Measurements from ENCODE around the gene SLC35E2B. TPM values are rescaled to one million over a fixed set of nuclear protein-coding genes. Genes with fewer than 3 reads are reported as not detected.

The SLC35E2B gene
- total and polyA plus RNA-seq, 2 of the 13 experiments (the other 11 are each of a cell fraction or from before 2014, with no cell fraction given): 14.1 to 19.7 TPM

- BruUV-seq (replicated peaks): no TSS peak
- peaks cover 1 to 14% of the 10 kb centered on the region in 2 experiments; a peak in 2 of 5 replicates for H3K36me3 ChIP-seq (replicated peaks in 1 of 2; ENCODE audit: control insufficient read depth in 1 of 2, insufficient read depth in 2 of 2, low read length in 2 of 2)
- H3K4me2 ChIP-seq (ENCODE audit: low read depth, low read length): peak overlapping the region; percentile 91
- peak overlapping the region; percentile 100 for H3K9ac ChIP-seq (ENCODE audit: insufficient read depth, low read depth, low read length)
- POLR2A ChIA-PET: no interaction called here
- no peak overlapping the region for H2AFZ ChIP-seq (ENCODE audit: low read length)
- TF ChIP-seq MAX (IDR thresholded peaks at IDR 0.05) (no peak), FOXJ3 (CRISPR knock-in tag; IDR thresholded peaks at IDR 0.05; ENCODE audit: borderline replicate concordance) (no peak), ZNF768 (CRISPR knock-in tag; IDR thresholded peaks at IDR 0.05) (peak; percentile 5; the same call in 1 of the 2 replicates), ZFP91 (CRISPR knock-in tag; IDR thresholded peaks at IDR 0.05; ENCODE audit: borderline replicate concordance) (peak; percentile 37; the same call in 1 of the 2 replicates), NFIC (IDR thresholded peaks at IDR 0.05; ENCODE audit: low read length) (no peak), HOXA9 (CRISPR knock-in tag; IDR thresholded peaks at IDR 0.05; ENCODE audit: borderline replicate concordance) (no peak), AKNA (CRISPR knock-in tag; IDR thresholded peaks at IDR 0.05; ENCODE audit: borderline replicate concordance) (no peak), LBX2 (CRISPR knock-in tag; IDR thresholded peaks at IDR 0.05; ENCODE audit: borderline replicate concordance) (no peak), ATAD3A (CRISPR knock-in tag; IDR thresholded peaks at IDR 0.05) (no peak), SP5 (CRISPR knock-in tag; IDR thresholded peaks at IDR 0.05; ENCODE audit: borderline replicate concordance, low read depth) (no peak), MXD1 (CRISPR knock-in tag; IDR thresholded peaks at IDR 0.05) (0 out of 2 replicates have a peak, but pooled peaks have one; percentile 46), GLMP (CRISPR knock-in tag; IDR thresholded peaks at IDR 0.05; ENCODE audit: borderline replicate concordance) (no peak), RAD21 (CRISPR knock-in tag; IDR thresholded peaks at IDR 0.05) (0 out of 2 replicates have a peak, but pooled peaks have one; percentile 7), ZNF576 (CRISPR knock-in tag; IDR thresholded peaks at IDR 0.05) (0 out of 2 replicates have a peak, but pooled peaks have one; percentile 34)
- in situ Hi-C loops (cut with HindIII; ENCODE audit: extremely low pct_ligation_motif_present, low pct_unique_long_range_greater_than_20kb) (loop anchor here (5.0 kb wide), 1 partner anchor 40 kb away; no protein-coding TSS in a partner anchor), intact Hi-C loops (cut with micrococcal nuclease; ENCODE audit: unreplicated experiment) (no loop called here)
- H3K27ac ChIP-seq (ENCODE audit: extremely low read length, insufficient read depth, low read length): peak overlapping the region; percentile 35
- H3K27me3 ChIP-seq (ENCODE audit: control insufficient read depth in 1 of 2, insufficient read depth in 2 of 2, low read length in 2 of 2): no peaks in the 10 kb centered on the region; a peak in 1 of 5 replicates
- DNase-seq (ENCODE audit: low spot score) (no peak), FAIRE-seq (no peak), ATAC-seq (no peak)
- WGBS (ENCODE audit: low lambda C conversion rate): 95% methylated on average over 4 of the region's 19 CpGs
- H3K4me3 ChIP-seq (replicated peaks in 1 of 3; ENCODE audit: insufficient read depth in 1 of 3, low read depth in 2 of 3, low read length in 3 of 3): peak overlapping the region; percentile 90 to 100 (median 98)
- peaks cover 8% of the 10 kb centered on the region; the same call in 1 of the 2 replicates for H4K20me1 ChIP-seq (ENCODE audit: insufficient read depth, low read length)
- H3K9me3 ChIP-seq (ENCODE audit: low read length): no peaks in the 10 kb centered on the region
- CTCF ChIA-PET (ENCODE audit: low intra/inter-chr PET ratio, low total read pairs): no interaction called here
- peaks cover 30% of the 10 kb centered on the region for H3K4me1 ChIP-seq (ENCODE audit: insufficient read depth, low read length)
- peaks cover 18% of the 10 kb centered on the region for H3K79me2 ChIP-seq (ENCODE audit: insufficient read depth, low read length)
These were observed 75.8 kb downstream of the SLC35E2B start for GRCh38 chr1:1616838-1617237.

All from HepG2 (cell line).